NCI-H748 (cell line): ENCODE results near the gene FXYD4.

Experiments used
- DNase-seq: peaks from one replicate; lab custom pipeline; 2025; ENCODE audit not compliant: unreplicated experiment; lab: John Stamatoyannopoulos, UW

FXYD4 gene

GRCh38 chr10:43394868-43395267 lies 23.4 kb downstream of the FXYD4 start:
- DNase-seq = no peak

- peak; percentile 59 for DNase-seq
Observed at GRCh38 chr10:43395571-43396060, 24.2 kb downstream of the FXYD4 start.

DNA sequence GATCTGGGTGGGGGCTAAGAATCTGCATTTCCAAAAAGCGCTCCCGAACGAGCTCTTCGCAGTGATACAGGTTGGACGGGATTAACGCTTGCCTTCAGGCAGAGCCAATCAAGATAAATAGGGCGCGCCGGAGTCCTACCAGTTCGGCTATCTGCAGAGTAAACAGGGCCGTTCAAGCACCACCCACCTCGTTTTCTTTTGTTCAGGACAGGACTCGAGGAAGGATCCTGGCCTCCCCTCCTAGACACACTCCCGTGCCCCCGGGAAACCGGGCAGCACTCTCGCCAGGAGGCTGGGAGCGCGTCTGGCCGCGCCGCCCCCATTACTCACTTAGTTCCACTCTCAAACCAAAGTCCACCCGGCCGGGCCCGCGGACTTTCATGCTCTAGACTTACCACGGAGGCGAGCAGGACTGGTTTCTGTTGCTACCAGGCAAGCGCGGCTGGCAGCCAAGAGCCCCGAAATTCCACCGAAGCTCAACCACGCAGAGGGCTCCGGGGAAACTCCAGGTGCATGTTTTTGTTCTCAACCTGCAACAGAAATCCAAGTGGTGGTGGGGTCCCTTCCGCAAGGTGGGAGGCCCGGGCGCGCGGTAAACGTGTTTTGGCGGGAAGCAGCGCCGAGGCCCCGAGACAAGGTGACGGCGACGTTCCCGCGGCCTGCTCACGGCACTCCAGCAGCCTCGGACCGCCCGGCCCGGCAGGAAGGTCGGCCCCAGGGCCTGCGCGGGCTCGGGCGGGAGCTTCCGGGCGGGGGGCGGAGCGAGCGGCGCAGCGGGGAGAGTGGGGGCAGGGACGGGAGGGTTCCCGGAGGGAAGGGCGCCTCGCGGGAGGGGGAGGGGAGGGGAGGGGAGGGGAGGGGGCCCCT lies 24.9 kb downstream of the FXYD4 start:
- DNase-seq = peak; percentile 89

GRCh38 chr10:43396928-43397624 lies 25.6 kb downstream of the FXYD4 start:
- peak; percentile 91 for DNase-seq

DNA sequence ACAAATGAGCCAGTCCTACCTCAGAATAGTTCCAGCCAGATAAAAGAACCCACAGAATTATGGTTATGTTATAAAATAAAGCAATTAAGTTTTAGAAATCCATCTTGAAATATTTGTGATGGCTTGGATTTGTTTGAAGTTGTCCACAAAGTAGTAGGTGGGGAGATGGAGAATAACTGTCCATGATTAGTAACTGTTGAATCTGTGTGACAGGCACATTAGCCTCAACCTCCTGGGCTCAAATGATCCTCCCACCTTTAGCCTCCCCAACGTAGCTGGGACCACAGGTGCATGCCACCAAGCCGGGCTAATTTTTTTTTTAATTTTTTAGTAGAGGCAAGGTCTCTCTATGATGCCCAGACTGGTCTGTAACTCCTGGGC lies 27.5 kb downstream of the FXYD4 start:
- no peak for DNase-seq

DNA sequence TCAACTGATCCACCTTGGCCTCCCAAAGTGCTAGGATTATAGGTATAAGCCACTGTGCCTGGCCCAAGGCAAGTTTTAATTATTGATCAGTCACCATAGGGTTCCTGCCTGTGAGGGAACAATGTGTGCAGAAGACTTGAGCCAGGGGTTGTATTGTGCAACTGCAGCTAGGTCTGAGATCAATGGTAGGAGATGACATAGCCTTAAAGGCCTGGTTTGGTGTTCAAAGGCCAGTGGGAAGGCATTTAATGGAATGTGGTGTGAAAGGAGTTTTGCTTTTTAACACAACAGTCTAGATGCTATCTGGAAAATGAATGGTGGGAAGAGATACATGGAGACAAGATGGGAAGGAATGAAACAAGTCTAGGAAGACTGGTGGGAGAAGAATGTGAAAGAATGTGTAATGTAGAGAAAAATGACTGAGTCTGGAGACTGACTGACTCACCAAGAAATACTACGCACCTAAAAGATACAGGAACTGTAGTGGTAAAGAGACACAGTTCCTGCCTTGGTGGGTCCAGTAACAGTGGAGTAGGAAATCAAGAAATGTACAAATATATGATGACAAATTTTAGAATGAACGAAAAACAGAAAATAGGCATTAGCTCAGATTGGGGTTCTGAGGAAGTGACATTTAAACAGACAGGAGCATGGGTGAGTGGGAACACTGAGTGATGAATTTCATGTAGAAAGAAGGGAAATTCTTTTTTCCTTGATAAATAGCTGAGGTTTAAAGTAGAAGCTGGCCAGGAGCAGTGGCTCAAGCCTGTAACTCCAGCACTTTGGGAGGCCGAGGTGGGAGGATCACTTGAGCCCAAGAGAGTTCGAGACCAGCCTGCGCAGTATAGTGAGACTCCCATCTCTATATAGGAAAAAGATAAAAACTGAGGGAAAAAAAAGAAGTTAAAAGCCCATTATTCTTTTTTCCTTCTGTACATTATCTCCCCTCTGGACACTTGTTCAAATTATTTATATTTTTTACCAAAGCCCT lies 28.2 kb downstream of the FXYD4 start:
- no peak for DNase-seq

DNA sequence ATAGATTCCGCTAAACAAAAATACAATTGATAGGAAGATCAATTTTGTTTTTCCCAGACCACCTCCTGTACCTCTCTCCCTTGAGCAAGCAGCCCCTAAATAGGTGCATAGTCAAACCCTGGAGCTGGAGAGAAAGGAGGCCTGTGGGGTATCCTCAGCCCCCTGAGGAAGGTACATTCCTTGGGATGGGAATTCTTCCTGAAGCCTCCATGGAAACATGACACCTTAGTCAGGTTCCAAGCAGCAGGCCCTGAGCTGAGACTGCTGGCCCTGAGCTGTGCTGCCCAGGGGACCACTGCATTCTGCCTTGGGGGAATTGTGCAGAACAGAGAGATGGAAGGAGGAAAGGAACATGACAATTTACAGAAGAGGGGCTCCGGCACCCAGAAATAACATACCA lies 30.2 kb downstream of the FXYD4 start:
- DNase-seq = no peak

- no peak for DNase-seq
Observed at GRCh38 chr10:43402176-43402575, 30.7 kb downstream of the FXYD4 start.

DNA sequence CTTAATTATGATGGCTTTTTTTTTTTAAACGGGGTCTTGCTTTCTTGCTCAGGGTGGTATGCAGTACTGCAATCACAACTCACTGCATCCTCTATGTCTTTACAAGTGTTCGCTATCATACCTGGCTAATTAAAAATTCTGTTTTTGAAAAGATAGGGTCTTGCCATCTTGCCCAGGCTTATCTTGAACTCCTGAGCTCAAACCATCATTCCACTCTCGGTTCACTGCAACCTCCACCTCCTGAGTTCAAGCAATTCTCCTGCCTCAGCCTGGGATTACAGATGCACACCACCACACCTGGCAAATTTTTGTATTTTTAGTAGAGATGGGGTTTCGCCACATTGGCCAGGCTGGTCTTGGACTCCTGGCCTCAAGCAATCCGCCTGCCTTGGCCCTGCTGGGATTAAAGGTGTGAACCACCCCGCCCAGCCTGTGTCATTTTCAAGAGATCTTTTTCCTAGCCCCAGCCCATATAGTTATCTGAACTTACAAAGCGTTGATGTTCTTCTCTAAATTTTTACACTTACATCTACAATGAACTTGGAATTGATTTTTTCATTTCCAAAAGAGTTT lies 31.5 kb downstream of the FXYD4 start:
- no peak for DNase-seq

DNA sequence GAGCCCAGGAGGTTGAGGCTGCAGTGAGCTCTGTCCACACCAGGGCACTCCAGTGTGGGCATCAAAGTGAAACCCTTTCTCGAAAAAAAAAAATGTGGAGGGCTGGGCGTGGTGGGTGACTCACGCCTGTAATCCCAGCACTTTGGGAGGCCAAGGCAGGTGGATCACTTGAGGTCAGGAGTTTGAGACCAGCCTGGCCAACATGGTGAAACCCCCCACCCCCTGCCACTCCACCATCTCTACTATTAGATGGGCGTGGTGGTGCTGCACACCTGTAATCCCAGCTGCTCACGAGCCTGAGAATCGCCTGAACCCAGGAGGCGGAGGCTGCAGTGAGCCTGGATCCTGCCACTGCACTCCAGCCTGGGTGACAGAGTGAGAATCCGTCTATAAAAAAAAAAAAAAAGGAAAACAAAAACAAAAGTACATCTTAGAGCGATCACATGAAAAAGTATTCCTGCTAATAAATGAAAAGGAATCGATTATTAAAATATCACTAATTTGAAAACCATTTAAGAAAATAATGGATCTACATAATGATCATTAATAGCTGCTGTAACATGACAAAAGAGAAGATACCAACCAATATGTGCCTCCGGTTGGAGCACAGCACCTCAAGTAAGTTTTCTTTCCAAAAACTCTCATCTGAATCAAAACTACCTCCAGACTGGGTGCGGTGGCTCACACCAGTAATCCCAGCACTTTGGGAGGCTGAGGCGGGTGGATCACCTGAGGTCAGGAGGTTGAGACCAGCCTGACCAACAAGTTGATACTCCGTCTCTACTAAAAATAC lies 32.7 kb downstream of the FXYD4 start:
- DNase-seq = no peak

DNA sequence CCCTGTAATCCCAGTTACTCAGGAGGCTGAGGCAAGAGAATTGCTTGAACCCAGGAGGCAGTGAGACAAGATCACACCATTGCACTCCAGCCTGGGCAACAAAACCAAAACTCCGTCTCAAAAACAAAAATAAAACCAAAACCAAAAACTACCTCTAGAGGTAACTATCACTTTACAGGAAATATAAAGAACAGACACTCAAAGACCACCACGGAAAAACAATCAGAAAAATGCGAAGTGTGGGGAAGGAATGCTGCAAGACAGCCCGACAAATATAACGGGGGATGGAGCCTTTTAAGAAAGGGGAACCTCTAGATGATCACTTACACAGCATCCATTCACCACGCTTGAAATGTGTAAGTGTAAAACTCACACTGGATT lies 33.3 kb downstream of the FXYD4 start:
- no peak for DNase-seq

GRCh38 chr10:43407148-43407575 lies 35.7 kb downstream of the FXYD4 start:
- peak; percentile 67 for DNase-seq

DNA sequence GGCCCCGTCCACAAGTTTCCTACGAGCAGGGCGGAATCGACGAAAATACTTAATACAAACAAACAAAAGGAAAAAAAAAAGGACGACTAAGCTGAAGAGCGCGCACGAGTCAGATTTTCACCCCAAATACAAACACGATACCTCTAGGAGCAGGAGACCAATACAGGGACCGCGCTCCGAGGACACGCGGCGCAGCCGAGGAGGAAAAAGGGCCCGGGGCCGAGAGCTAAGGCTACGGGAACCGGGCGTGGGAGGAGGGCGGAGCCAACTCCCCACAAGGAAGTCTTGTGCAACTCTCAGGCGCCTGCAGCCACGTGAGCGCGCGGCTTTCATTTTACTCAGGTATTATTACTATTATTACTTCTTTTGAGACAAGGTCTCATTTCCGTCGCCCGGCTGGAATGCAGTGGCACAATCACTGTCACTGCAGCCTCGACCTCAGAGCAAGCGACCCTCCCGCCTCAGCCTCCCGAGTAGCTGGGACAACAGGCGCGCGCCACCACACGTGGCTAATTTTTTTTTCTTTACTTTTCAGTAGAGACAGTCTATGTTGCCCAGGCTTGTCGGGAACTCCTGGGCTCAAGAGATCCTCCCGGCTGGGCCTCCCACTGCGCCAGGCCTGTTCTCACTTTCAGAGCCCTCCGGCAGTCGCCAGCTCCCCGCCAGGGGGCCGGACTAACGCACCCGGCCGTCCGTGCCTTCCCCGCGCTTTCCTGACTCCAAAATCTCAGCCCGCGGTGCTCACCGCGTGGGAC lies 36.3 kb downstream of the FXYD4 start:
- peak; percentile 86 for DNase-seq

GRCh38 chr10:43408331-43408709 lies 36.9 kb downstream of the FXYD4 start:
- DNase-seq = no peak

- DNase-seq = peak; percentile 94
Observed at GRCh38 chr10:43408710-43409384, 37.4 kb downstream of the FXYD4 start, which contains the start of gene HNRNPF. Gene HNRNPF (minus strand): TSS chr10:43409186. CDS start chr10:43387884, 21,302 bp downstream.

- DNase-seq = peak; percentile 32
Observed at GRCh38 chr10:43409385-43410109, 38.1 kb downstream of the FXYD4 start.

- DNase-seq = no peak
Observed at GRCh38 chr10:43410345-43410744, 38.9 kb downstream of the FXYD4 start.

- DNase-seq = no peak
Observed at GRCh38 chr10:43411536-43411935, 40.1 kb downstream of the FXYD4 start.
